ENCODE measurements around the gene SPTAN1. TPM values are rescaled to one million over a fixed set of nuclear protein-coding genes. Genes with fewer than 3 reads are reported as not detected.

The SPTAN1 gene
- total RNA-seq, 1 donor, result 501 TPM

- H3K4me3 ChIP-seq (ENCODE audit: low read depth, low read length), result no peak overlapping the region
- no peak for DNase-seq (ENCODE audit: low read depth)
- no peak for TF ChIP-seq CTCF (IDR thresholded peaks at IDR 0.05; ENCODE audit: insufficient read depth, low read depth, low read length)
Observed at GRCh38 chr9:128625391-128626146, 73.2 kb downstream of the SPTAN1 start.

GRCh38 chr9:128626181-128626580 is 73.8 kb downstream of the SPTAN1 start:
- TF ChIP-seq CTCF (IDR thresholded peaks at IDR 0.05; ENCODE audit: insufficient read depth, low read depth, low read length), result no peak
- H3K4me3 ChIP-seq (ENCODE audit: low read depth, low read length), result no peak overlapping the region
- no peak for DNase-seq (ENCODE audit: low read depth)

- no peak for TF ChIP-seq CTCF (IDR thresholded peaks at IDR 0.05; ENCODE audit: insufficient read depth, low read depth, low read length)
Observed at GRCh38 chr9:128627127-128627715, 74.8 kb downstream of the SPTAN1 start.

GRCh38 chr9:128627906-128628305 is 75.5 kb downstream of the SPTAN1 start:
- no peak for TF ChIP-seq CTCF (IDR thresholded peaks at IDR 0.05; ENCODE audit: insufficient read depth, low read depth, low read length)
- no peak for DNase-seq (ENCODE audit: low read depth)
- H3K4me3 ChIP-seq (ENCODE audit: low read depth, low read length), result no peak overlapping the region

More at GRCh38 chr9:128627127-128627715, 74.8 kb downstream of the SPTAN1 start:
- DNase-seq (ENCODE audit: low read depth), result no peak
- no peak overlapping the region for H3K4me3 ChIP-seq (ENCODE audit: low read depth, low read length)

- H3K4me3 ChIP-seq (ENCODE audit: low read depth, low read length), result no peak overlapping the region
- DNase-seq (ENCODE audit: low read depth), result no peak
- TF ChIP-seq CTCF (IDR thresholded peaks at IDR 0.05; ENCODE audit: insufficient read depth, low read depth, low read length), result no peak
Observed at GRCh38 chr9:128628471-128629048, 76.2 kb downstream of the SPTAN1 start.

GRCh38 chr9:128629136-128629535 is 76.7 kb downstream of the SPTAN1 start:
- H3K4me3 ChIP-seq (ENCODE audit: low read depth, low read length), result no peak overlapping the region
- no peak for TF ChIP-seq CTCF (IDR thresholded peaks at IDR 0.05; ENCODE audit: insufficient read depth, low read depth, low read length)
- no peak for DNase-seq (ENCODE audit: low read depth)
